ENCODE measurements around the gene ABCB11.

The ABCB11 gene

DNA sequence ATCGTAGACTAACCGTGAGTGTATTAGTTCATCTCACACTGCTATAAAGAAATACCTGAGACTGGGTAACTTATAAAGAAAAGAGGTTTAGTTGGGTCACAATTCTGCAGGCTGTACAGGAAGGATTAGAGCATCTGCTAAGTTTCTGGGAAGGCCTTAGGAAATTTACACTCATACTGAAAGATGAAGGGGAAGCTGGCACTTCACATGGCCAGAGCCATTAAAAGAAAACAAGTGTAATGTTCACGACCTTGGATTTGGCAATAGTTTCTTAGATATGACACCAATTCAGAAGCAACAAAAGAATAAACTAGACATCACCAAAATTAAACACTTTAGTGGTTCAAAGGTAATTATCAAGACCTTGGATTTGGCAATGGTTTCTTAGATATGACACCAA is 23.8 kb downstream of the ABCB11 start:
- Histone ChIP-seq H3K4me3 (replicated peaks; ENCODE audit: insufficient read depth, low read length) (no peak overlapping the region), H3K27ac (replicated peaks) (no peak overlapping the region), H3K27me3 (ENCODE audit: insufficient read depth, poor library complexity, severe bottlenecking) (no peaks in the 10 kb centered on the region)
- DNase-seq (ENCODE audit: low read depth in 1 of 2, low spot score in 1 of 2), result no peak
- TF ChIP-seq REST (IDR thresholded peaks at IDR 0.05; ENCODE audit: insufficient replicate concordance, low read depth), result no peak
- TF ChIP-seq GABPA (IDR thresholded peaks at IDR 0.05; ENCODE audit: low read depth), result no peak
- TF ChIP-seq SPI1 (IDR thresholded peaks at IDR 0.05; ENCODE audit: borderline replicate concordance, low read depth), result no peak
- TF ChIP-seq POLR2AphosphoS5 (IDR thresholded peaks at IDR 0.05; ENCODE audit: low read depth), result no peak
- TF ChIP-seq, protein P1, sequence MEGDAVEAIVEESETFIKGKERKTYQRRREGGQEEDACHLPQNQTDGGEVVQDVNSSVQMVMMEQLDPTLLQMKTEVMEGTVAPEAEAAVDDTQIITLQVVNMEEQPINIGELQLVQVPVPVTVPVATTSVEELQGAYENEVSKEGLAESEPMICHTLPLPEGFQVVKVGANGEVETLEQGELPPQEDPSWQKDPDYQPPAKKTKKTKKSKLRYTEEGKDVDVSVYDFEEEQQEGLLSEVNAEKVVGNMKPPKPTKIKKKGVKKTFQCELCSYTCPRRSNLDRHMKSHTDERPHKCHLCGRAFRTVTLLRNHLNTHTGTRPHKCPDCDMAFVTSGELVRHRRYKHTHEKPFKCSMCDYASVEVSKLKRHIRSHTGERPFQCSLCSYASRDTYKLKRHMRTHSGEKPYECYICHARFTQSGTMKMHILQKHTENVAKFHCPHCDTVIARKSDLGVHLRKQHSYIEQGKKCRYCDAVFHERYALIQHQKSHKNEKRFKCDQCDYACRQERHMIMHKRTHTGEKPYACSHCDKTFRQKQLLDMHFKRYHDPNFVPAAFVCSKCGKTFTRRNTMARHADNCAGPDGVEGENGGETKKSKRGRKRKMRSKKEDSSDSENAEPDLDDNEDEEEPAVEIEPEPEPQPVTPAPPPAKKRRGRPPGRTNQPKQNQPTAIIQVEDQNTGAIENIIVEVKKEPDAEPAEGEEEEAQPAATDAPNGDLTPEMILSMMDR (IDR thresholded peaks at IDR 0.05; ENCODE audit: insufficient read depth, low read length), result no peak

DNA sequence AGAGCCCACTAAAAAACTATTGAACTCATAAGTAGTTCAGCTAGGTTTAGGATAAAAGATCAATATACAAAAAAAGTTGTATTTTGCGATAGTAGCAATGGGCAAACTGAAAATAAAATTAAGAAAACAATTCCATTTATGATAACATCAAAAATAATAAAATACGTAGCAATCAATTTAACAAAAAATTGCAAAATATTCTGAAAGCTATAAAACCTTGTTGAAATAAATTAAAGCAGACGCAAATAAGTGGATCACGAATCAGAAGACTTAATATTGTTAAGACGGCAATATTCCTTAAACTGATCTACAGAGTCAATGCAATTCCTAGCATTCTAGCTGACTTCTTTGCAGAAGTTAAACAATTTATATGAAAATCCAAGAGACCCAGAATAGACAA is 24.5 kb downstream of the ABCB11 start:
- no peak for DNase-seq (ENCODE audit: low read depth in 1 of 2, low spot score in 1 of 2)
- Histone ChIP-seq H3K4me3 (replicated peaks; ENCODE audit: insufficient read depth, low read length) (no peak overlapping the region), H3K27me3 (ENCODE audit: insufficient read depth, poor library complexity, severe bottlenecking) (no peaks in the 10 kb centered on the region), H3K27ac (replicated peaks) (no peak overlapping the region)
- TF ChIP-seq POLR2AphosphoS5 (IDR thresholded peaks at IDR 0.05; ENCODE audit: low read depth) (no peak), REST (IDR thresholded peaks at IDR 0.05; ENCODE audit: insufficient replicate concordance, low read depth) (no peak), GABPA (IDR thresholded peaks at IDR 0.05; ENCODE audit: low read depth) (no peak), SPI1 (IDR thresholded peaks at IDR 0.05; ENCODE audit: borderline replicate concordance, low read depth) (no peak)
- TF ChIP-seq, protein P1 (IDR thresholded peaks at IDR 0.05; ENCODE audit: insufficient read depth, low read length), result no peak

GRCh38 chr2:169005994-169006393 is 25.1 kb downstream of the ABCB11 start:
- no peak overlapping the region for H3K4me3 ChIP-seq (replicated peaks; ENCODE audit: insufficient read depth, low read length)

More at GRCh38 chr2:169005994-169006393, 25.1 kb downstream of the ABCB11 start:
- Histone ChIP-seq H3K27ac (replicated peaks) (no peak overlapping the region), H3K27me3 (ENCODE audit: insufficient read depth, poor library complexity, severe bottlenecking) (no peaks in the 10 kb centered on the region)
- no peak for DNase-seq (ENCODE audit: low read depth in 1 of 2, low spot score in 1 of 2)
- TF ChIP-seq, protein P1 (IDR thresholded peaks at IDR 0.05; ENCODE audit: insufficient read depth, low read length), result no peak
- TF ChIP-seq REST (IDR thresholded peaks at IDR 0.05; ENCODE audit: insufficient replicate concordance, low read depth) (no peak), POLR2AphosphoS5 (IDR thresholded peaks at IDR 0.05; ENCODE audit: low read depth) (no peak), GABPA (IDR thresholded peaks at IDR 0.05; ENCODE audit: low read depth) (no peak), SPI1 (IDR thresholded peaks at IDR 0.05; ENCODE audit: borderline replicate concordance, low read depth) (no peak)
